Bronchial epithelial cell (primary cell): ENCODE data around the gene LDB3. TPM values are rescaled to one million over a fixed set of nuclear protein-coding genes. Genes with fewer than 3 reads are reported as not detected.
A peak's percentile ranks its signal among the peaks of the same experiment; 100 is the strongest.

Experiments used
- DNase-seq: peaks from one replicate; pipeline ENCODE4 v3.0.0-alpha.2; 2010; ENCODE audit warnings: low read depth
- FAIRE-seq: peaks from 2 replicates; lab custom pipeline; 2011; peaks lifted over from hg19 to GRCh38; lab: Jason Lieb, UNC
- H3K27me3 ChIP-seq: 2 replicates; pipeline ENCODE4 v1.5.1; 2011; ENCODE audit warnings: low read length; ENCODE audit not compliant: control insufficient read depth, insufficient read depth
- H3K36me3 ChIP-seq: 2 replicates; pipeline ENCODE4 v1.5.1; 2011; ENCODE audit warnings: low read length; ENCODE audit not compliant: control insufficient read depth, insufficient read depth
- H3K4me3 ChIP-seq: 2 replicates; pipeline ENCODE4 v1.5.1; 2011; ENCODE audit warnings: mild to moderate bottlenecking, low read depth, low read length, control low read depth
- CTCF ChIP-seq: IDR thresholded peaks from 2 replicates; pipeline ENCODE4 v1.5.1; 2011; ENCODE audit warnings: mild to moderate bottlenecking, moderate library complexity, low read length, control low read depth, inconsistent platforms; ENCODE audit not compliant: insufficient read depth, severe bottlenecking
- total RNA-seq: library from RNA; depleted of rRNA; stranded (reverse); fragments of >200 nt; gene quantifications from 2 replicates; pipeline ENCODE4 v1.2.1, GENCODE V29; 2014

The LDB3 gene
- total RNA-seq, 1 donor from 2014 or later, result not detected

- FAIRE-seq (no peak), DNase-seq (no peak)
- H3K4me3 ChIP-seq, result no peak overlapping the region
Observed at GRCh38 chr10:86693275-86693674, 25.0 kb downstream of the LDB3 start.

GRCh38 chr10:86693721-86694369 lies 25.5 kb downstream of the LDB3 start:
- peak; percentile 24 for DNase-seq

More at GRCh38 chr10:86693275-86693674, 25.0 kb downstream of the LDB3 start:
- TF ChIP-seq CTCF, result no peak
- peaks cover 2% of the 10 kb centered on the region for H3K27me3 ChIP-seq
- H3K36me3 ChIP-seq, result no peaks in the 10 kb centered on the region

GRCh38 chr10:86698207-86698940 lies 30.1 kb downstream of the LDB3 start:
- FAIRE-seq, result no peak

More at GRCh38 chr10:86693721-86694369, 25.5 kb downstream of the LDB3 start:
- Histone ChIP-seq H3K4me3 (no peak overlapping the region), H3K36me3 (no peaks in the 10 kb centered on the region), H3K27me3 (peaks cover 2% of the 10 kb centered on the region)
- no peak for FAIRE-seq
- TF ChIP-seq CTCF, result peak; percentile 72

GRCh38 chr10:86699125-86699524 lies 30.8 kb downstream of the LDB3 start:
- Histone ChIP-seq H3K4me3 (no peak overlapping the region), H3K36me3 (no peaks in the 10 kb centered on the region), H3K27me3 (no peaks in the 10 kb centered on the region)
- TF ChIP-seq CTCF, result no peak
- DNase-seq (no peak), FAIRE-seq (no peak)

More at GRCh38 chr10:86698207-86698940, 30.1 kb downstream of the LDB3 start:
- no peak for TF ChIP-seq CTCF
- Histone ChIP-seq H3K36me3 (no peaks in the 10 kb centered on the region), H3K27me3 (no peaks in the 10 kb centered on the region), H3K4me3 (no peak overlapping the region)
- no peak for DNase-seq

GRCh38 chr10:86699541-86699940 lies 31.2 kb downstream of the LDB3 start:
- DNase-seq (no peak), FAIRE-seq (no peak)
- Histone ChIP-seq H3K27me3 (no peaks in the 10 kb centered on the region), H3K4me3 (no peak overlapping the region), H3K36me3 (no peaks in the 10 kb centered on the region)
- no peak for TF ChIP-seq CTCF
